ENCODE results near the gene LMAN1.

Gene LMAN1

GRCh38 chr18:59303656-59304195, 55.3 kb downstream of the LMAN1 start:
- no peak for DNase-seq (ENCODE audit: low spot score)

DNA sequence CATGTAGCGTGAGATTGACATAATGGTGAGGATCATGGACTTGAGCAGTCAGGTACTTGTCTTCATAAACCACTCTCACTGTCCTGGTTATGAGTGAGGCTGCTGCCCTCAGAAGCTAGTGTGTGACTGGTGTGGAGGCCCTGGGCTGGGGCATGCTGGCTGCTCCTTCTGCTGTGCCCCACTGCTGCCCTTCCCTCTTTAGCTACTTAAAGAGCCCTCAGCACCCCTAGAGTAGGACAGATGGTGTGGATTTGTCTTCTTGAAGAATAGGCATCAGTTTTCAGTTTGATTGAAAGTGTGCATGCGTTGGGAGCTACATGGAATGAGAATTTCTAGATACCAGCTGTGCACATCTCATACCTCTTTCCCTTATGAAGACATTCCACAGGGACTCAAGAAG, 56.1 kb downstream of the LMAN1 start:
- no peak for DNase-seq (ENCODE audit: low spot score)

DNA sequence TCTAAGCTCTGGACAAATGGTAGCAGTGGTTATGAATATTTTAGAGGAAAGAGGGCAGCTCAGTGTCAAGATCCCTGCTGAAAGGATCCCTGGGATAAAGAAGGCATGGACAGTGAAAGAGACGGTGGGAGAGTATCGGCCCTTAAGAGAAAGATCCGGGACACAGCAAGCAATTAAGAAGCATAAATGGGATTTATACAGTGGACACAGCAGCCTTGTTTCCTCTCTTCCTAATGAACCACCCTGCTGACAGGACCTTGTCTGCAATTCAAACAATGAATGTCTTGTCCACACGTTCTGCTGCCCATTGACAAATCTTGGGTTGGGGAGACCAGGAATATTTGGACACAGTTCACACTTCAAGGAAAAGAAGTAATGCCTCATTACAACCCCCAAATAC, 57.1 kb downstream of the LMAN1 start:
- DNase-seq (ENCODE audit: low spot score) = no peak

DNA sequence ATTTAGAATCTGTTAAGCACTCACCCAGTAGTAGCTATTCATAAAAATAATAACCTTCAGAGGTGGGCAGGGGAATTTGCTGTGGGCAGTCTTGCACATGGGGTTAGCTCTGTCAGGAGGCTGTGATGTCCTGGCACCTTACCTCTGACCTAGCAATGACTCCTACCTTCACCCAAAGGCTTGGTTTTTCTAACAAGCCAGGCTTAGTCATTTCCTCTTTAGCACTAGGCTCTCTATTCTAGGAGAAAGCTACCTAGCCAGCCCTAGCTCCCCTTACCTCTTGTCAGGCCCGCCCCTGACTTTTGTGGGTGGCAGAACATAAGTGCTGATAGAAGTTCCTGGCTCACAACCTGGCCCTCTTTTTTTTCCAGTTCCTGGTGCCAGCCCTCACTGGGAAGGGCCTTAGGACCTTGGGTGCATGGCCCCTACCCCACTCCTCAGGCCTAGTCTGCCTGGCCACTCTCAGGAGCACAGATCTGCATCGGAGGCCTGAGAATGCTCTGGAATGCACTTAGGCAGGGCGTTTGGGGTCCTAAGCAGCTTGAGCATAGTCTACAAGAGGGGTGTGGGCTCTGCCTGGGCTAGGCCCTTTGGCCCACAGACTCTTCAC, 58.3 kb downstream of the LMAN1 start:
- no peak for DNase-seq (ENCODE audit: low spot score)

DNA sequence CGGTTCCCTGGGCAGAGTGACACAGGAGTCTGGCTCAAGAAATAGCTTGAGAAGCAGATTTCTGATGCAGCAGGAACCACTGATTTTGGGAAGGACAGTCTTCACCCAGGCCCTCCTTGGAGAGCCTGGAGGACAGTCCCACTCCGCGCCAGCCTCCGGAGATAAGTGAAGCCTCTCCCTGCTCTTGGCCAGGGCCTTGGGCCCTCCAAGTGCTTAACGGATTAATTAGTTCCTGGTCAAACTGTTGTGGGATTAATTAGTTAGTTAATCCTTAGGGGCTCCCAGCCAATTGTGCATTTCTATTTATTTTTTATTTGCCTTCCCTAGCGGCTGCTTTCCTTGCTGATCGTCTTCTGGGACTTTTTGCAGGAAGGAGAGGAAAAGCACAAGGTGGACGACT, 60.2 kb downstream of the LMAN1 start:
- DNase-seq (ENCODE audit: low spot score) = no peak

- DNase-seq (ENCODE audit: low spot score) = no peak
These were observed 65.7 kb downstream of the LMAN1 start for GRCh38 chr18:59293317-59293716.

GRCh38 chr18:59286341-59286740, 72.7 kb downstream of the LMAN1 start:
- no peak for DNase-seq (ENCODE audit: low spot score)

GRCh38 chr18:59282341-59282740, 76.7 kb downstream of the LMAN1 start:
- DNase-seq (ENCODE audit: low spot score) = no peak

- no peak for DNase-seq (ENCODE audit: low spot score)
These were observed 79.3 kb downstream of the LMAN1 start for GRCh38 chr18:59279722-59280121.

GRCh38 chr18:59279193-59279592, 79.9 kb downstream of the LMAN1 start:
- no peak for DNase-seq (ENCODE audit: low spot score)

DNA sequence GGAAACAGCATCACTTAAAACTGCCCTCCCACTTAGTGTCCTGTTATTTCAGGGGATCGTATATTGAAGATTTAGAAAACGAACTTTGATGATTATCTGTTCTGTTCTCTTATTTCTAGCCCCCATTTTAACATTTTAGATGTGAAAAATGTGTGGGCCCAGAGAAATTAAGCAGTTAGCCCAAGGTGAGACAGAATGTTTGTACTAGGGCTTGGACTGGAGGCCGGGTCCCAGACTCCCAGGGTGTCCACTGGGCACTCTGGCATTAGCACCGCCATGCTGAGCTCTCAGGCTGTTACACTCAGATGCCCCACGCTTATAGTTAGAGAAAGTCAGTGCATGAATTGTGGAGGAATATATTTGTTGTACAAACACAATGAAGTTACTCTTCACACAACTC, 80.3 kb downstream of the LMAN1 start:
- no peak for DNase-seq (ENCODE audit: low spot score)
